MCF 10A (cell line): ENCODE results near the gene COPB1. TPM values are rescaled to one million over a fixed set of nuclear protein-coding genes. Genes with fewer than 3 reads are reported as not detected.
"Not testable (repeated sequence)": the region's sequence is repeated elsewhere in the genome, so short reads cannot be mapped to it uniquely, and the experiment has no call there.

ENCODE experiments used
- BruUV-seq: library from RNA; stranded (reverse); fragments of 400-500 nt; replicated peaks from 2 replicates; lab custom pipeline; 2021; lab: Mats Ljungman, UMichigan
- CTCF ChIA-PET: fragments of 300-600 bp; sonication (Branson Sonifier 250); formaldehyde crosslinking; extraction: SDS; loops from one replicate; lab custom pipeline; 2021; ENCODE audit warnings: antibody characterized with exemption, inconsistent platforms; lab: Yijun Ruan, JAX
- POLR2A ChIA-PET: fragments of 300-600, 350-650 bp; sonication (Branson Sonifier 250); formaldehyde crosslinking; extraction: SDS; loops from one replicate; lab custom pipeline; 2020; ENCODE audit warnings: antibody characterized with exemption, inconsistent platforms; lab: Yijun Ruan, JAX
- DNase-seq: peaks from one replicate; pipeline ENCODE4 v3.0.0-alpha.2; 2018; ENCODE audit not compliant: unreplicated experiment
- H3K27ac Mint-ChIP-seq: one replicate; pipeline ENCODE4 v1.8.0; 2022; ENCODE audit warnings: mild to moderate bottlenecking, low read depth, mixed read lengths; ENCODE audit not compliant: unreplicated experiment
- H3K27me3 Mint-ChIP-seq: one replicate; pipeline ENCODE4 v1.8.0; 2022; ENCODE audit warnings: mixed read lengths; ENCODE audit not compliant: insufficient read depth, unreplicated experiment
- H3K36me3 Mint-ChIP-seq: one replicate; pipeline ENCODE4 v1.8.0; 2022; ENCODE audit warnings: mild to moderate bottlenecking, moderate library complexity, mixed read lengths; ENCODE audit not compliant: insufficient read depth, unreplicated experiment
- H3K4me1 Mint-ChIP-seq: one replicate; pipeline ENCODE4 v1.8.0; 2022; ENCODE audit warnings: mixed read lengths; ENCODE audit not compliant: insufficient read depth, unreplicated experiment
- H3K4me3 Mint-ChIP-seq: one replicate; pipeline ENCODE4 v1.8.0; 2022; ENCODE audit warnings: mild to moderate bottlenecking, moderate library complexity, mixed read lengths; ENCODE audit not compliant: unreplicated experiment
- H3K9me3 Mint-ChIP-seq: one replicate; pipeline ENCODE4 v1.8.0; 2022; ENCODE audit warnings: mixed read lengths; ENCODE audit not compliant: unreplicated experiment
- intact Hi-C: fragments of 100-400 bp; cut with micrococcal nuclease; formaldehyde crosslinking; loops from 2 replicates; pipeline ENCODE4 v1.14.1; 2022
- total RNA-seq: library from RNA; stranded (reverse); gene quantifications from 2 replicates; pipeline ENCODE4 v1.2.3, GENCODE V29; 2022
- TF ChIP-seq, protein P1 (sequence below): fragments of 200-600 bp; IDR thresholded peaks from one replicate; pipeline ENCODE4 v1.8.0; 2022; ENCODE audit warnings: antibody characterized with exemption, mild to moderate bottlenecking; ENCODE audit not compliant: unreplicated experiment

COPB1 gene
- total RNA-seq, 1 experiment from 2014 or later = 159 TPM

DNA sequence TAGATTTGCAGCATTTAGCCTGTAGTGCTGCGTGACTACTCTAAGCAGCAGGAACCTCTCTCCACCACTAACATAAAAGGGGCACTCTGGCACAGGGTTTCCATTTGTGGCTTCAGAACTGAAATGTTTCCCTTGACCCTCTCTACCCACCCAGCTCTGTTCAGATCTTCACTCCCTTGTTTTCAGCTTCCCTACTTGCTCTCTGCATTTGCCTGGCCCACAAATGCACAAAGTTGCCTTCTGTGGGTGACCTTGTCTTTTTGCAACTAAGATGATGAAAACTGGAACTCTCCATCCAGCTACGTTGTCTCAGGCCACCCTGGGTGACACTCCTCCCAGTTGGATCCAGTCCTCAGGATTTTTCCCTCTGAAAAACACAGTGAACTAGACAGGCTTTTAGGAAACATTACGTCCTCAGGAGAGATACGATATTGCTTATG, 40.4 kb upstream of the COPB1 start:
- H3K4me3 Mint-ChIP-seq = no peak overlapping the region
- peaks cover 5% of the 10 kb centered on the region for H3K4me1 Mint-ChIP-seq
- no TSS peak for BruUV-seq
- H3K36me3 Mint-ChIP-seq = no peaks in the 10 kb centered on the region
- ChIA-PET CTCF (interaction anchor here (0.6 to 3.8 kb wide), 3 partner anchors 222 to 537 kb away, joined by 3 to 32 read pairs (median 3); no protein-coding TSS in a partner anchor), POLR2A (no interaction called here)
- intact Hi-C loops = loop anchor here (5.0 kb wide), 2 partner anchors 227 to 247 kb away; no protein-coding TSS in a partner anchor
- H3K9me3 Mint-ChIP-seq = no peaks in the 10 kb centered on the region
- H3K27ac Mint-ChIP-seq = no peak overlapping the region
- TF ChIP-seq, protein P1, sequence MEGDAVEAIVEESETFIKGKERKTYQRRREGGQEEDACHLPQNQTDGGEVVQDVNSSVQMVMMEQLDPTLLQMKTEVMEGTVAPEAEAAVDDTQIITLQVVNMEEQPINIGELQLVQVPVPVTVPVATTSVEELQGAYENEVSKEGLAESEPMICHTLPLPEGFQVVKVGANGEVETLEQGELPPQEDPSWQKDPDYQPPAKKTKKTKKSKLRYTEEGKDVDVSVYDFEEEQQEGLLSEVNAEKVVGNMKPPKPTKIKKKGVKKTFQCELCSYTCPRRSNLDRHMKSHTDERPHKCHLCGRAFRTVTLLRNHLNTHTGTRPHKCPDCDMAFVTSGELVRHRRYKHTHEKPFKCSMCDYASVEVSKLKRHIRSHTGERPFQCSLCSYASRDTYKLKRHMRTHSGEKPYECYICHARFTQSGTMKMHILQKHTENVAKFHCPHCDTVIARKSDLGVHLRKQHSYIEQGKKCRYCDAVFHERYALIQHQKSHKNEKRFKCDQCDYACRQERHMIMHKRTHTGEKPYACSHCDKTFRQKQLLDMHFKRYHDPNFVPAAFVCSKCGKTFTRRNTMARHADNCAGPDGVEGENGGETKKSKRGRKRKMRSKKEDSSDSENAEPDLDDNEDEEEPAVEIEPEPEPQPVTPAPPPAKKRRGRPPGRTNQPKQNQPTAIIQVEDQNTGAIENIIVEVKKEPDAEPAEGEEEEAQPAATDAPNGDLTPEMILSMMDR = no peak
- H3K27me3 Mint-ChIP-seq = no peaks in the 10 kb centered on the region
- no peak for DNase-seq

DNA sequence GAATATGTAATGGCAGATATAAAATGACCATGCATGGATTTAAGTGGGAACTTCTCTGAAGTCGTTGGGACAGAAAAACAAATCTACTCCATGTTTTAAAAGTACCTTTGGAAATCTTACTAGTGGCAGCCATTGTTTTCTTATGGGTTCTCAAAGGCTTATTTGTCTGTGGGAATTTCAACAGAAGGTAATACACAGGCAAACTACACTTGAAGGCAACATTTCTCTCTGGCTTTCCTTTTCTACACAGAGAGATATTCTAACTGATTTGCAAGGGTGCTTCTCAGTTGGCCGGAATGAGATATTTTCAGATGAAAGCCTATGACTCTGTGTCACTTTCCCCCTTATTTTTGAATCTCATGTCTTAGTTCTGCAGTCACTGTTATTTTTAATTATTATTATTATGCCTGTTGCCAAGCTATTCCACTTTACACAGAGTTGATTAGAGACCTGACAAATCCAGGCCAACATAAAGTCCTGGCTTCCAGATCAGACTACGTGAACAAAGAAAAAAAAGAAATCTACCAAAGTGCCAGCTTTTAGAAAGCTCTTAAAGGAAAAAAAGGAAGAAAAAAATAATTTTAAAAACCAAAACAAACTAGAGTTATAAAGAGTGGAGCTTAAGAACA, 39.4 kb upstream of the COPB1 start:
- ChIA-PET CTCF (interaction anchor here (0.7 to 3.8 kb wide), 4 partner anchors 12 to 369 kb away, joined by 3 to 32 read pairs (median 4); no protein-coding TSS in a partner anchor), POLR2A (no interaction called here)
- no peaks in the 10 kb centered on the region for H3K4me1 Mint-ChIP-seq
- TF ChIP-seq, protein P1 = no peak
- intact Hi-C loops = loop anchor here (5.0 kb wide), 2 partner anchors 228 to 248 kb away; no protein-coding TSS in a partner anchor
- H3K4me3 Mint-ChIP-seq = no peak overlapping the region
- BruUV-seq = no TSS peak
- H3K9me3 Mint-ChIP-seq = no peaks in the 10 kb centered on the region
- H3K27me3 Mint-ChIP-seq = no peaks in the 10 kb centered on the region
- no peaks in the 10 kb centered on the region for H3K36me3 Mint-ChIP-seq
- DNase-seq = no peak
- no peak overlapping the region for H3K27ac Mint-ChIP-seq

DNA sequence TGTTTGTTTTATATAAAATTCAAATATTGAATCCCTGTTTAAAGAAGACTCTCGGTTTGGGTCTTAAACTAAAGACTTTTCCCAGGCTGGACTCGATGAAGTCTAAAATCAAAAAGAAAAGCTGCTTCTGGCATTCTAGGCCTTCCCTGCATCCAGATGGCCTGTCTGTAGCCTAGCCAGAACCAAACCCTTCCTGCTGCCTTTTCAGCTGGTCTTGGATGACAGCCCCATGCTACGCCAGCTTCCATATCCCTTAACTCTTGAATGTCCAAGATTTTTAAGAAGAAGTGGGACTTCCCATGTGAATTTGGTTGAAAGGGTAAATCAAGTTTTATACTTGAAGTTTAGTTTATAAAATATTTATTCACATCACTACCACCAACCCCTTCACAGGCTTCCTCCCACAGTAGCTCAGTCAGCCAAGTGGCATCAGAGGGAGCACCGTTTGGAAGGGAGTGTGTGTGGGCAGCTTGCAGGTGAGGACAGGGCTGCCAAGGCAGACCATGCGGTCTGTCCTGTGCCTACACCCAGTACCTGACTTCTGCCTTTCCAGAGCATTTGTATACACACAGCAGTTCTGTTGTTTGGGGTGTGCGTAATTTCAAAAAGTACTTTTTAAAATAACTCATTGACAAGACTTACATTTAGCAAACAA, 38.8 kb upstream of the COPB1 start:
- H3K36me3 Mint-ChIP-seq = no peaks in the 10 kb centered on the region
- ChIA-PET POLR2A (no interaction called here), CTCF (interaction anchor here (0.7 to 3.8 kb wide), 4 partner anchors 11 to 510 kb away, joined by 3 to 32 read pairs (median 4); no protein-coding TSS in a partner anchor)
- no peaks in the 10 kb centered on the region for H3K27me3 Mint-ChIP-seq
- TF ChIP-seq, protein P1 = no peak
- no peaks in the 10 kb centered on the region for H3K9me3 Mint-ChIP-seq
- H3K27ac Mint-ChIP-seq = no peak overlapping the region
- no peak overlapping the region for H3K4me3 Mint-ChIP-seq
- DNase-seq = no peak
- intact Hi-C loops = loop anchor here (5.0 kb wide), 2 partner anchors 229 to 249 kb away; no protein-coding TSS in a partner anchor
- H3K4me1 Mint-ChIP-seq = no peaks in the 10 kb centered on the region
- no TSS peak for BruUV-seq

DNA sequence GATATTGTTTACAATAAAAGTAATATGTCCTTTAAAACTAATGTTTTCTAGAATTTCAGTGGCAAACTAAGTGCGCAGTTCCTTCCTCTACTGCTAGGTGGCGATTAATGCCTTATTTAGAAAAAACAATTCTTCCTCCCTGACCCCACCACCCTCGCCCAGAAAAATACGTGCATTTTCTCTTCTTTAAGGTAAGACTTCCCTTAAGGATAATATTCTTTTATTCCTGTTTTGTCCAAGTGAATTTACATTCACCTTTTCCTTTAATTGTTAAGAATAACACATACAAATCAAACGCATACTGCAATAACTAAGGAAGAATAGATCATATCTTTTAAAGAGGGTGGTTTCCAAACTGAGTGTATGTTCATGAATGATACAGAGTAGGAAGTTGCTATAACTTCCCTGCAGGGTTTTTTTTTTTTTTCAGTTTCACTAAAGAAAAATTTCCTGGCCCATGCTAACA, 37.6 kb upstream of the COPB1 start:
- Mint-ChIP-seq H3K27me3 (no peaks in the 10 kb centered on the region), H3K36me3 (no peaks in the 10 kb centered on the region), H3K9me3 (no peaks in the 10 kb centered on the region), H3K4me3 (no peak overlapping the region), H3K4me1 (no peaks in the 10 kb centered on the region), H3K27ac (no peak overlapping the region)
- TF ChIP-seq, protein P1 = peak; percentile 62
- intact Hi-C loops = loop anchor here (1.0 to 5.0 kb wide), 4 partner anchors 230 to 469 kb away; no protein-coding TSS in a partner anchor
- DNase-seq = peak; percentile 35
- ChIA-PET POLR2A (no interaction called here), CTCF (interaction anchor here (0.7 to 3.8 kb wide), 4 partner anchors 10 to 511 kb away, joined by 4 to 32 read pairs (median 4); no protein-coding TSS in a partner anchor)
- BruUV-seq = no TSS peak

DNA sequence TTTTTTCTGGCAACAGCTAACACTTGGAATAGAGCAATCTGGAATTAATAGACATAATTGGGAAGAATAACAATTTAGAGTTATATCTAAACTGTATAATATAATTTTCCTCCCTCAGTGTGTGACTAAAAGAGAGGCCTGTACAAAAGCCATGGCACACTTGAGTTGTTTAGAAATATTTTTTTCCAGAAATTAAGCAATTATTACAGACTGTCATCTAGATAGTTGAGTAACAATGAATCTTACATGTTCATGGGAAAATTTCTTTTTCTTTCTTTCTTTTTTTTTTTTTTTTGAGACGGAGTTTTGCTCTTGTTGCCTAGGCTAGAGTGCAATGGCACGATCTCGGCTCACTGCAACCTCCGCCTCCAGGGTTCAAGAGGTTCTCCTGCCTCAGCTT, 35.6 kb upstream of the COPB1 start:
- not testable (repeated sequence) for H3K27ac Mint-ChIP-seq, DNase-seq, H3K27me3 Mint-ChIP-seq, H3K4me3 Mint-ChIP-seq, H3K4me1 Mint-ChIP-seq, BruUV-seq, H3K9me3 Mint-ChIP-seq, H3K36me3 Mint-ChIP-seq
- CTCF ChIA-PET = interaction anchor here (0.7 to 3.3 kb wide), 5 partner anchors 367 to 841 kb away, joined by 3 to 18 read pairs (median 3); no protein-coding TSS in a partner anchor
- intact Hi-C loops = loop anchor here (5.0 kb wide), 2 partner anchors 232 to 252 kb away; no protein-coding TSS in a partner anchor
- POLR2A ChIA-PET = interaction anchor here (0.7 kb wide), 1 partner anchor 332 kb away, joined by 4 read pairs; no protein-coding TSS in a partner anchor
